Left hindlimb (tissue), 1 donor: ENCODE results near the gene QSER1.
"Not testable (repeated sequence)": the region's sequence is repeated elsewhere in the genome, so short reads cannot be mapped to it uniquely, and the experiment has no call there.

ENCODE experiments used
- DNase-seq: peaks from one replicate; pipeline ENCODE4 v3.0.0-alpha.2; 2018

The QSER1 gene

GRCh38 chr11:33006010-33006409 is 113.4 kb downstream of the QSER1 start:
- DNase-seq: no peak

DNA sequence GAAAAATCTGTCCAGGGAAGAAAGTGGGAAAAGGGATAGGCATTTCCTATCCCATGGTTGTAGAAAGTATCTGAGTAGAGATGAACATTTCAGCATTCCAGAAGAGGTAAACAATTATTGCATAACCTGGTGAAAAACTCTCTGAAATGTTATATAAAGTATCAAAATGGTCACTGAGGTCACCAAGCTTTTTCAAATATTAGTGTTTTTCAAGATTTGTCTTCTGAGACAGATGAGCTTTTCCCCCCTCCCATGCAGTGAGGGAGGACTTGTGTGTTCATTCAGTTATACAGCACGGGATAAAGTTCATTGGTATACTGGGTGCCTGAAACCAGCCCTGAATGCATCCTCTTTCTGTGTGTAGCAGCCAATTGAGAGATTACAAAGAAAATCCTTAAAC is 121.1 kb downstream of the QSER1 start:
- no peak for DNase-seq

DNA sequence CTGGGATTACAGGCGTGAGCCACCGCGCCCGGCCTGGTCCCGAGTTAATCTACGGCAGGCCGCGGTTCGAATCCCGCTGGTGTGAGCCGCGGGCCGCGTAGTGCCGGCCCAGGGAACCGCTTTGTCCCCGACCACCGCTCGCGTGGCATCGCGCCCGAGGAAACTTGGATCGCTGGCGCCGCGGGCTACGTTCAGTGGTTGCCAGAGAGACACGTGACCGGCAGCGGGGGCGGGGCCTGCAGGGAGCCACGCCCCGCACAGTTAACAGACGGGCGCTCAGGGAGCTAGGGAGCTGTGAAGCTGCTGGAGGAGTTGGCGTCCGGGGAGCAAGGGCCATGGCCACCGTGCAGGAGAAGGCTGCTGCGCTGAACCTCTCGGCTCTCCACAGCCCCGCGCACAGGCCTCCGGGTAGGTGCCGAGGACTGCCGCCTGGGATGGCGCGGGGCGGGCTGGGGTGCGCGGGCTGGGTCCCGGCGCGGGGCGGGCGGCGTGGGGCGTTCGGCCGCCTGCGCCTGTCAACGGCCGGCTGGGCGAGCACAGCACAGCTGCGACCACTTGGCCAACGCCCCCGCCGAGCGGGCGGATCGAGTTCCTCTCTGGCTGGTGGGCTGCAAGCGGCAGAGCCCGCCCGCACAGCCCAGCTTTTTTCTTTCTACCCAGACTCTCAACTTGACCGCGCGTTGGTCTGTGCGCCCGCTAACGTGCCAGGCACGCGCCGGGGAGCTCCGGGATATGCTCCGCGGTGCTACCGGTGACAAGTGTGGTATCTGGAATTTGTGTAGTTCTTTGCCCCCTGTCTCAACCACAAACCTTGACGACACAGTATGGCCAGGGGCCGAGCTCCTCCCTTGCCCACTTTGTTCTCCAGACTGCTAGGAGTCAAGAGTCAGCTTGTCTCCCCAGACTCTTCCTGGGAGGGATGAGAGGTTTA is 123.3 kb downstream of the QSER1 start, which contains the start of gene DEPDC7:
DEPDC7 (plus strand) TSS at position 258 of the 931 bp plus-strand sequence; CDS start at position 336, 78 bp downstream.
- DNase-seq: peak; percentile 92

GRCh38 chr11:33016654-33017053 is 124.0 kb downstream of the QSER1 start:
- no peak for DNase-seq

GRCh38 chr11:33017478-33017877 is 124.9 kb downstream of the QSER1 start:
- DNase-seq: no peak

GRCh38 chr11:33017965-33018364 is 125.4 kb downstream of the QSER1 start:
- no peak for DNase-seq

GRCh38 chr11:33018840-33019239 is 126.2 kb downstream of the QSER1 start:
- DNase-seq: no peak

- DNase-seq: no peak
Observed at GRCh38 chr11:33021501-33021900, 128.9 kb downstream of the QSER1 start.

DNA sequence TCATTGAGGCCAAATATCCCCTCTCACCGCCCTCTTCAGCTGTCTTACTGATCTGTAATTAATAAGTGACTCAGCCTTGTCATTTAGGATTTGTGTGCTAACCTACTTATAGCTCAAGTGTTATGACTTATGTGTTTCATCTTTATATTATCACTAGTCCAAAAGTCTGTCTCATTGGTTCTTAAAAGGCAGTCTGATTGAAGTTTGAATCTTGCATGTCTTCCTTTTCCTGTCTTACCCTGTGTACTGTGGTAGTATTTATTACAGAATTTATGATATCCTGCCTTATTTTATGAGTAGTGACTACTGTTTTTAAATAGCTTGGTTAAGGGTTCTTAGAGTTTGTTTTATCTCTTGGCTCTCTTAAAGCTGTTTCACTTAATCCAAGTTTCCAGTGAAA is 129.3 kb downstream of the QSER1 start:
- no peak for DNase-seq

DNA sequence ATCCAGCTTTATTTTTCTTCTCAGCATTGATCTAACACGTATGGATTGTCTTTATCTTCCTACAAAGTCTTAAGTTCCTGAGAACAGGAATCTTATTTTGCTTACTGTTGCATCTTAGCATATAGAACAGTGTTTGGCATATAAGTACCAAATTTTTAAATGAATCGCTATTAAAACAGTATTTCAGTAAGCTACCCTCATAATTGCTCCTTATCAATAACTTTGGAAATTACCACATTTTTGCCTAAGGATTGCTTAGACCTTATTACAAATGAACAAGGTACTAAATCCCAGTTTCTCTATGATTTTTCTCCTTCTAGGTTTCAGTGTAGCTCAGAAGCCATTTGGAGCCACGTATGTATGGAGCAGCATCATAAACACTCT is 132.7 kb downstream of the QSER1 start:
- no peak for DNase-seq

- no peak for DNase-seq
Observed at GRCh38 chr11:33027233-33027632, 134.6 kb downstream of the QSER1 start.

GRCh38 chr11:33027846-33028536 is 135.4 kb downstream of the QSER1 start:
- no peak for DNase-seq

GRCh38 chr11:33028537-33028914 is 135.9 kb downstream of the QSER1 start:
- no peak for DNase-seq

DNA sequence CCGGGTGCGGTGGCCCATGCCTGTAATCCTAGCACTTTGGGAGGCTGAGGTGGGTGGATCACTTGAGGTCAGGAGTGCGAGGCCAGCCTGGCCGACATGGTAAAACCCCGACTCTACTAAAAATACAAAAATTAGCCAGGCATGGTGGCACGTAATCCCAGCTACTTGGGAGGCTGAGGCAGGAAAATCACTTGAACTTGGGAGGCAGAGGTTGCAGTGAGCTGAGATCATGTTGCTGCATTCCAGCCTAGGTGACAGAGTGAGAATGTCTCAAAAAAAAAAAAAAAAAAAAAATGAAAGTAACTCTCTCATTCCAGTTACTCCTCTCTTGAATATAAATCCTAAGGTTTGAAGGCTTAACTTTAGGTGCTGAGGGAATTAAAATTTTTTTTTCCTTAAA is 136.6 kb downstream of the QSER1 start:
- DNase-seq: not testable (repeated sequence)
